B cell (primary cell): ENCODE data around the gene CLEC4E. TPM values are rescaled to one million over a fixed set of nuclear protein-coding genes. Genes with fewer than 3 reads are reported as not detected.

Experiments
- ATAC-seq: fragments of 200-7000 bp; cut with Tn5 transposase; one replicate; pipeline ENCODE4 v1.10.0; 2021; ENCODE audit warnings: low read depth, mild to moderate bottlenecking, moderate number of reproducible peaks, moderate library complexity
- CTCF ChIA-PET: fragments of 350-600 bp; sonication (Branson Sonifier 250); formaldehyde crosslinking; loops from one replicate; lab custom pipeline; 2021; ENCODE audit warnings: antibody characterized with exemption, inconsistent platforms; lab: Charles Lee
- POLR2A ChIA-PET: fragments of 350-600 bp; sonication (Branson Sonifier 250); formaldehyde crosslinking; loops from one replicate; lab custom pipeline; 2021; ENCODE audit warnings: antibody characterized with exemption; lab: Charles Lee
- DNase-seq: peaks from one replicate; pipeline ENCODE4 v3.0.0; 2013
- H2AFZ ChIP-seq: 2 replicates; pipeline ENCODE4 v1.6.1; 2012; ENCODE audit warnings: mild to moderate bottlenecking, low read depth, low read length; ENCODE audit not compliant: insufficient read depth, poor library complexity, severe bottlenecking
- H3K27ac ChIP-seq, 2 donors: 1 replicate in 1 of 2; 2 replicates in 1 of 2; pipeline ENCODE4 v1.5.1; 2012 to 2013; ENCODE audit warnings: low read length in 2 of 2, mild to moderate bottlenecking in 2 of 2, moderate library complexity in 1 of 2
- H3K27me3 ChIP-seq, 4 experiments: fragments of 200-600 bp in 1 of 4; sonication (generic) in 1 of 4; replicated peaks in 1 of 4; 1 replicate in 2 of 4; 2 replicates in 2 of 4; pipeline versions ENCODE4 v1.6.1 to v1.7.0; 2013 to 2016; ENCODE audit warnings: low read length in 3 of 4, mild to moderate bottlenecking in 2 of 4, mixed read lengths in 1 of 4, moderate library complexity in 1 of 4; ENCODE audit not compliant: insufficient read depth in 4 of 4, control insufficient read depth in 3 of 4; ENCODE audit errors: control extremely low read depth in 1 of 4
- H3K36me3 ChIP-seq, 2 experiments: replicated peaks in 1 of 2; 1 replicate in 1 of 2; 2 replicates in 1 of 2; pipeline versions ENCODE4 v1.6.1 to v1.7.1; 2013; ENCODE audit warnings: low read length in 1 of 2; ENCODE audit not compliant: insufficient read depth in 2 of 2, control insufficient read depth in 1 of 2; ENCODE audit errors: control extremely low read depth in 1 of 2, extremely low read depth in 1 of 2
- H3K4me1 ChIP-seq, 2 donors: fragments of 200-600 bp in 1 of 2; sonication (generic) in 1 of 2; 1 replicate in 1 of 2; 2 replicates in 1 of 2; pipeline versions ENCODE4 v1.5.1 to v1.6.1; 2013 to 2017; ENCODE audit warnings: low read length in 2 of 2; ENCODE audit not compliant: control insufficient read depth in 2 of 2, insufficient read depth in 2 of 2
- H3K4me2 ChIP-seq: replicated peaks from 2 replicates; pipeline ENCODE3; 2012; ENCODE audit warnings: mild to moderate bottlenecking, low read depth, low read length; ENCODE audit not compliant: poor library complexity, severe bottlenecking
- H3K4me3 ChIP-seq, 5 experiments: fragments of 200-600 bp in 1 of 5; sonication (generic) in 1 of 5; 1 replicate in 3 of 5; 2 replicates in 2 of 5; pipeline versions ENCODE4 v1.5.1 to v1.7.0; 2011 to 2016; ENCODE audit warnings: low read length in 4 of 5, mild to moderate bottlenecking in 4 of 5, low read depth in 2 of 5, control low read depth in 1 of 5, moderate library complexity in 1 of 5; ENCODE audit not compliant: insufficient read depth in 1 of 5; ENCODE audit errors: control extremely low read depth in 1 of 5, extremely low read depth in 1 of 5
- H3K79me2 ChIP-seq: fragments of 200-600 bp; sonication (generic); one replicate; pipeline ENCODE4 v1.6.0; 2016; ENCODE audit warnings: low read length; ENCODE audit not compliant: control insufficient read depth, insufficient read depth
- H3K9ac ChIP-seq: fragments of 200-600 bp; sonication (generic); 2 replicates; pipeline ENCODE4 v1.6.1; 2017; ENCODE audit warnings: mild to moderate bottlenecking, low read length, moderate library complexity
- H3K9me3 ChIP-seq, 3 donors: one replicate each; pipeline versions ENCODE4 v1.6.1 to v1.7.1; 2013; ENCODE audit warnings: low read length in 2 of 3; ENCODE audit not compliant: control insufficient read depth in 2 of 3, insufficient read depth in 1 of 3; ENCODE audit errors: control extremely low read depth in 1 of 3
- H4K20me1 ChIP-seq: 2 replicates; pipeline ENCODE4 v1.6.0; 2012; ENCODE audit warnings: mild to moderate bottlenecking, low read length; ENCODE audit not compliant: insufficient read depth, control insufficient read depth, poor library complexity, severe bottlenecking
- H3K27ac Mint-ChIP-seq: one replicate; pipeline ENCODE4 v1.8.0; 2021; ENCODE audit warnings: mixed read lengths
- H3K27me3 Mint-ChIP-seq: one replicate; pipeline ENCODE4 v1.8.0; 2021; ENCODE audit warnings: mixed read lengths
- H3K4me1 Mint-ChIP-seq: one replicate; pipeline ENCODE4 v1.8.0; 2021; ENCODE audit warnings: mixed read lengths
- H3K4me3 Mint-ChIP-seq: one replicate; pipeline ENCODE4 v1.8.0; 2021; ENCODE audit warnings: mixed read lengths
- H3K9me3 Mint-ChIP-seq: one replicate; pipeline ENCODE4 v1.8.0; 2022; ENCODE audit warnings: mixed read lengths; ENCODE audit not compliant: insufficient read depth
- EZH2 ChIP-seq: IDR thresholded peaks from 2 replicates; pipeline ENCODE4 v1.6.1; 2012; ENCODE audit warnings: borderline replicate concordance, low read depth, mild to moderate bottlenecking, moderate library complexity, low read length; ENCODE audit not compliant: insufficient read depth, poor library complexity, severe bottlenecking
- WGBS: methylation state at CpG from one replicate; pipeline ENCODE4 v1.1.5; 2013; ENCODE audit warnings: missing lambda C conversion rate; ENCODE audit not compliant: insufficient coverage; 5-methylcytosine and 5-hydroxymethylcytosine counted together
- intact Hi-C: fragments of 100-400 bp; cut with micrococcal nuclease; formaldehyde crosslinking; loops from one replicate; pipeline ENCODE4 v1.10.0; 2022
- polyA plus RNA-seq: library from polyadenylated mRNA; depleted of rRNA; stranded (reverse); fragments of >200 nt; gene quantifications from 2 replicates; pipeline ENCODE4 v1.2.3, GENCODE V29; 2012
- total RNA-seq, 2 donors: library from RNA; stranded (reverse); fragments of 120-200 nt in 1 of 2; gene quantifications; 1 replicate in 1 of 2; 2 replicates in 1 of 2; pipeline versions ENCODE4 v1.2.3 to v1.2.4, GENCODE V29; 2013 to 2022
- TF ChIP-seq, protein P1 (sequence below): fragments of 200-600 bp; IDR thresholded peaks from one replicate; pipeline ENCODE4 v1.8.0; 2022; ENCODE audit warnings: antibody characterized with exemption, mild to moderate bottlenecking

Gene CLEC4E
- total and polyA plus RNA-seq, 2 donors (not counting 1 experiment from before 2014, with no cell fraction given) = 0.06 TPM; not detected in 1

- WGBS = 92% methylated on average over 22 of the region's 22 CpGs
- Histone ChIP-seq H3K4me1 (no peaks in the 10 kb centered on the region), H3K79me2 (no peaks in the 10 kb centered on the region), H2AFZ (no peak overlapping the region), H3K4me3 (no peak overlapping the region), H3K36me3 (no peaks in the 10 kb centered on the region), H3K9ac (no peak overlapping the region), H3K9me3 (peaks cover 1 to 23% (median 10%) of the 10 kb centered on the region in 3 donors), H3K27me3 (no peaks in the 10 kb centered on the region), H3K27ac (no peak overlapping the region), H4K20me1 (no peaks in the 10 kb centered on the region), H3K4me2 (no peak overlapping the region)
- no peaks in the 10 kb centered on the region for H3K4me1 Mint-ChIP-seq
- no peak overlapping the region for H3K27ac Mint-ChIP-seq
- peaks cover 7% of the 10 kb centered on the region for H3K9me3 Mint-ChIP-seq
- no peak overlapping the region for H3K4me3 Mint-ChIP-seq
- ChIA-PET POLR2A (no interaction called here), CTCF (no interaction called here)
- ATAC-seq (no peak), DNase-seq (no peak)
- intact Hi-C loops = no loop called here
- peaks cover 12% of the 10 kb centered on the region for H3K27me3 Mint-ChIP-seq
- TF ChIP-seq, protein P1, sequence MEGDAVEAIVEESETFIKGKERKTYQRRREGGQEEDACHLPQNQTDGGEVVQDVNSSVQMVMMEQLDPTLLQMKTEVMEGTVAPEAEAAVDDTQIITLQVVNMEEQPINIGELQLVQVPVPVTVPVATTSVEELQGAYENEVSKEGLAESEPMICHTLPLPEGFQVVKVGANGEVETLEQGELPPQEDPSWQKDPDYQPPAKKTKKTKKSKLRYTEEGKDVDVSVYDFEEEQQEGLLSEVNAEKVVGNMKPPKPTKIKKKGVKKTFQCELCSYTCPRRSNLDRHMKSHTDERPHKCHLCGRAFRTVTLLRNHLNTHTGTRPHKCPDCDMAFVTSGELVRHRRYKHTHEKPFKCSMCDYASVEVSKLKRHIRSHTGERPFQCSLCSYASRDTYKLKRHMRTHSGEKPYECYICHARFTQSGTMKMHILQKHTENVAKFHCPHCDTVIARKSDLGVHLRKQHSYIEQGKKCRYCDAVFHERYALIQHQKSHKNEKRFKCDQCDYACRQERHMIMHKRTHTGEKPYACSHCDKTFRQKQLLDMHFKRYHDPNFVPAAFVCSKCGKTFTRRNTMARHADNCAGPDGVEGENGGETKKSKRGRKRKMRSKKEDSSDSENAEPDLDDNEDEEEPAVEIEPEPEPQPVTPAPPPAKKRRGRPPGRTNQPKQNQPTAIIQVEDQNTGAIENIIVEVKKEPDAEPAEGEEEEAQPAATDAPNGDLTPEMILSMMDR = no peak
- no peak for TF ChIP-seq EZH2
These were observed 24.0 kb upstream of the CLEC4E start for GRCh38 chr12:8564656-8565055.

- no peaks in the 10 kb centered on the region for H3K4me1 Mint-ChIP-seq
- H3K9me3 Mint-ChIP-seq = peaks cover 7% of the 10 kb centered on the region
- Histone ChIP-seq H3K4me3 (no peak overlapping the region), H3K27ac (no peak overlapping the region), H3K9ac (no peak overlapping the region), H3K36me3 (no peaks in the 10 kb centered on the region), H3K9me3 (peaks cover 1 to 21% (median 10%) of the 10 kb centered on the region in 3 donors), H3K4me2 (no peak overlapping the region), H3K4me1 (no peaks in the 10 kb centered on the region), H3K27me3 (no peaks in the 10 kb centered on the region), H2AFZ (no peak overlapping the region), H3K79me2 (no peaks in the 10 kb centered on the region), H4K20me1 (no peaks in the 10 kb centered on the region)
- ATAC-seq = no peak
- no peak overlapping the region for H3K27ac Mint-ChIP-seq
- intact Hi-C loops = no loop called here
- WGBS = 100% methylated on average over 1 of the region's 3 CpGs
- H3K4me3 Mint-ChIP-seq = no peak overlapping the region
- peaks cover 12% of the 10 kb centered on the region for H3K27me3 Mint-ChIP-seq
- no peak for DNase-seq
- TF ChIP-seq EZH2 = no peak
- TF ChIP-seq, protein P1 = no peak
- ChIA-PET CTCF (no interaction called here), POLR2A (no interaction called here)
These were observed 22.7 kb upstream of the CLEC4E start for GRCh38 chr12:8563356-8563755.
